ENCODE measurements around the gene BMF.

Gene BMF

DNA sequence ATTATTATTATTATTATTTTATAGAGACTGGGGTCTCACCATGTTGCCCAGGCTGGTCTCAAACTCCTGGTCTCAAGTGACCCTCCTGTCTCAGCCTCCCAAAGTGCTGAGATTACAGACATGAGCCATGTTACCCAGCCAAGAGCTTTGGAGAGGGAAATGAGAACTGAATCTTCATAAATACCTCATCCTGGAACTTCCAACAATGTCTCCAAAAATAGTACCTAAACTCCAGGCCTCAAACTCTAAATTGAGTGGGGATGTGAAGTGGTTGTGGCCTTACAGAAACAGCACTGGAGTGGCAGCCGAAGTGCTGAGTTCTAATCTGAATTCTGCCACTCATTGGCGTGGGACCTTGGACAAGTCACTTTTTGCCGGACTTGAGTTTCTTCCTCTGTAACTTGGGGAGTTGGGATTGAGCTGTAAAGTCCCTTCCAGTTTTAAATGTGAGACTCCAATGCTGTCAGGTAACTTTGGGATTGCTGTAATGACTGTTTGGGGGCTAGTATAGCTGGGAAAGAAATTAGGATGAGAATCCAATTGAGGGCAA, 59.7 kb downstream of the BMF start:
- DNase-seq (ENCODE audit: low read depth, low spot score), result no peak

DNA sequence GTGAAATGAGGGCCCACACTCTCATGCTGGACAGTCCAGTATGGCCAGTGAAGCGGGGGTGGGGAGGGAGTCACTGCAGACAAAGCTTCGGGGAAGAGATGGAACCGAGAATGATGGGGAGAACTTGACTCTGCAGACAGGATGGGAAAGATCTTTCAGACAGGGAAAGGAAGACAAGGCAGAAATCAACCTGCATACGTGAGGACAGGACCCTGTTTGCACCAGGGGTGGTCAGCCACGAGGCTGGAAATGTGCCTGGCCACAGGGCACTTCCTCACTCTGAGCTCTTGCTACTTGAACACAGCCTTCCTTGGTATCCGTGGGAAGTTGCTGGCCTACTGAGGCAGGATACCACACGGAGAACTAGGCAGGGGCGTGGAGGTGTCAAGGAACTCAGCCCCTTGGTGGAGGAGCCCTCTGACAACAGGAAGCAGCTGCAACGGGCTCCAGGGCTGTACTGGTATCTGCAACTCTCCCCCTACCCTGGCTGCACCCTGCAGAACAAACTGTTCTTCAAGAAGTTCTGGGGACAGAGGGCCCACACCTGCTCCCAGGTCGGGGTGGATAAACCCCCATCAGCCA, 60.4 kb downstream of the BMF start:
- no peak for DNase-seq (ENCODE audit: low read depth, low spot score)

DNA sequence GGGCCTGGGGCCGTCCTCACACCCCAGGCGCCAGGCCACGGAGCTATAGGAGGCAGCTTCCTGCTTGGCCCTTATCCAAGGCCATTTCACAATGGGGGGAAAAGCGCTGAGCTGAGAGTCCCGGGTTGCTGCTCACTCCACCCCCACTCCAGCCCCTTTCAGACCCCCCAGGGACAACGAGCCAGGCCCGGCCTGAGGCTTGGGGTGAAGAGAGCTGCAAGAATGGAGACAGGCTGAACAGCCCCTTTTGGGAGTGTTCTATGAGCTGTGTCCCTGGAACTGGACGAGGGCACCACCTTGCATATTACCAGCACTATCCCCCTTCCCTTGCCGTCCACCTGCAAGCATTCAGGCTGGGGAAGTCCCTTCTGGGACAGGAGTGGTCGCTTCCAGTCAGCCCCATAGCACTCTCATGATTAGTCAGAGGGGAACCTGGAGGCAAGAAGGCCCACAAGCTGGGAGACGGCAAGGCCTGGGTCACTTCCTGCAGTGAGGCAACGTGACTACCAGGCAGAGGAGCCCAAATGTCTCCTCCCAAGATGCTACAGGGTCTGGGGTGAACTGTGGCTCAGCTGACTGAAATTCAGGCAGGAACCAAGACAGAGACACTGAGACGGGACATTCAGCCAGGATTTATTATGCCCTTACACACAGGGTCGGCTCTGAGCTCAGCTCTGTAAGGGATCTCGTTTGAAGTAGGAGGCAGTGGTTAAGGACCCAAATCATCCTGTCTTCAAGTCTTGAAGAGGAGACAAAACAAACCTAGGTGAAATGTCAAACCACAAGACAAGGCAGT, 61.1 kb downstream of the BMF start:
- no peak for DNase-seq (ENCODE audit: low read depth, low spot score)

DNA sequence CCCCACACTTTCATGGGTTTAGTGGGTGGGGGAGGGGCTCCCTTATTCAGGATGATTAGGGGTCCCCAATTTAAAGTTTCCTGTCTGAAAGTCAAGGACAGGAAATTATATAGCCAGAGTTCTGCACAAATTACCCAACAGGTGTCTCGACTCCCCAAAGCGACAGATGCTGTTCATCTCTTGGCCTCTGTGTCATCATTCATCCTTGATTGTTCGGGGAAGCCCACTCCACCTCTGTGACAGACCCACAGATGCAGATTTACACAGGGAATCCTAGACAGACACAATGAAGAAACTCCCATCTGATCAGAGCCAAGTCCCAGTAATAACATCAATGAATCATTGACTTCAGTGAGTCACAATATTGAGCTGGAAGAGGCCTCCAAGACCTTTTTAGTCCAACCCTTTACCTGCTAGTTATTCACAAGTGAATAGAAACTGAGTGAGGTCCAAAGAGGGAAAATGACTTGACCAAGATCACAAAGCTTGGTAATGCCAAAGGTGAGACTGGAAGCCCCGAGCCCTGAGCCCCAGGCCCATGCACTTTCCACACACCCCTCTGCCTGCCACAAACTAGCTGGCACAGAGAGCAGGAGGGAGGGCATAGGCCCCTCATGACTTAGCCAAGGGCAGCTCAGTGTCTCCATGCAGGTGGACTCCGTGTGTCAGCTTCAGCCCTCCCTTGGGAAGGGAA, 61.8 kb downstream of the BMF start:
- DNase-seq (ENCODE audit: low read depth, low spot score), result no peak

DNA sequence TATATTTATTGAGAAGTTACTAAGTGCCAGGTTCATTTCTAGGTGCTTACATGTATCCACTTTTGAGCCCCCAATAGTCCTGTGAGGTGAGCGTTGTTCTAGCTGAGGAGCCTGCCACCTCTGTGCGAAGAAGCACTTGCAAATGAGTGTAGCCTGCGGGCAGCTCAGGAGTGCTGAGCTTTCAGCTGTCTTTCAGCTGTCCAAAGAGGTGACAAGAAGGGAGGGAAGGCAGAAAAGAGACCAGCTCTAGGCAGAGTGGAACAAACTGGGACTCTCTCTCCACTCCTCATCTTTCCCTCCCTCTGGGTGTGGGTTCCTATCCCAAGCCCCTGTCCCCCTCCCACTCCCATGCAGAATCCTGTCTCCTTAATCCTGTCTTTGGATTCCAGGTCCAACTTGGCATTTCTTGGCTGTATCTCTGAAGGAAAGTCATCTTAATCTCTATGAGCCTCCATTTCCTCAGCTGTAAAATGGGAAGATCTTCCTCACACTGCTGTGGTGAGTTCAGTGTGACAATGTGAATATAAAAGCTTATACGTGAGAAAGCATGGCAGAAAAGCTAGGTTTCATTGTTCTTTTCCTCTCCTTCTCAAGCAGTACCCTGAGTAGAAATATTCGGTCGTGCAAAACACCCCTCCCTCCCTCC, 63.0 kb downstream of the BMF start:
- no peak for DNase-seq (ENCODE audit: low read depth, low spot score)

DNA sequence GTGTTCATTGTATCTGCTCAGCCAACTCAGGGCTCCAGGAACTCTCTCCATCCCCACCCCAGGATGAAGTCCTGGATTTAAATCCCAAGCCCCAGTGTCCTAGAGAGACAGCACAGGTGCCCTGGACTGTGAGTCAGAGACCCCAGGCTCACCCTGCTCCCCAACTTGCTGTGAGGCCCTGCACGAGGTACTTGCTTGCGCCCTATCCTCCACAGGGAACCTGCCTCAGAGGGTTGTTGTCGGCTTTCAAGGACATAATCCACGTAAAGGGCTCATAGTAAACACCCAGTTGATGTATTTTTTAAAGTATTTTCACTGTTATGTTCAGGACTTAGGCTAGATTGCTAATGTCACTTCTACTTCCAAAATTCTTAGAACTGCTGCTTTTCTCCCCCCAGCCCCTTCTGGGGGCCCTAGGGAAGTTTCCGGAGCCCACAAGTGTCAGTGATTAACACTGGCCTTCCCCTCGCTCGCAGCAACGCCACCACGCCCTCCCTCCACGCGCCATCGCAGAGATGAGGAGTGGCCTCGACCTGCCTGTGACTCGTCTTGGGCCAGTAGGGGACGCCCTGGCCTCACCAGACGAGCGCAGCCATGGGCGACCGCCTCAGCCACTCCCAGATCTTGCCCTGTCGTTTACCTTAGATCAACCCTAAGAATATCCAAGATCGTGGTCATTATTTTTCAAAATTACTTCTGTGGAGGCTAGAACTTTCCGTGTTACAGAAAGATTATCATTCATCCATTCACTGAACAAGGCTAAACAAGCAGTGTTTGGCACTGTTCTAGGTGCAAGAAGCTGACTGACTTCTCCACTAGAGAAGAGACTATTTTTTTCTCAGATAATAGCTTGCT, 63.7 kb downstream of the BMF start:
- DNase-seq (ENCODE audit: low read depth, low spot score), result peak; percentile 73

DNA sequence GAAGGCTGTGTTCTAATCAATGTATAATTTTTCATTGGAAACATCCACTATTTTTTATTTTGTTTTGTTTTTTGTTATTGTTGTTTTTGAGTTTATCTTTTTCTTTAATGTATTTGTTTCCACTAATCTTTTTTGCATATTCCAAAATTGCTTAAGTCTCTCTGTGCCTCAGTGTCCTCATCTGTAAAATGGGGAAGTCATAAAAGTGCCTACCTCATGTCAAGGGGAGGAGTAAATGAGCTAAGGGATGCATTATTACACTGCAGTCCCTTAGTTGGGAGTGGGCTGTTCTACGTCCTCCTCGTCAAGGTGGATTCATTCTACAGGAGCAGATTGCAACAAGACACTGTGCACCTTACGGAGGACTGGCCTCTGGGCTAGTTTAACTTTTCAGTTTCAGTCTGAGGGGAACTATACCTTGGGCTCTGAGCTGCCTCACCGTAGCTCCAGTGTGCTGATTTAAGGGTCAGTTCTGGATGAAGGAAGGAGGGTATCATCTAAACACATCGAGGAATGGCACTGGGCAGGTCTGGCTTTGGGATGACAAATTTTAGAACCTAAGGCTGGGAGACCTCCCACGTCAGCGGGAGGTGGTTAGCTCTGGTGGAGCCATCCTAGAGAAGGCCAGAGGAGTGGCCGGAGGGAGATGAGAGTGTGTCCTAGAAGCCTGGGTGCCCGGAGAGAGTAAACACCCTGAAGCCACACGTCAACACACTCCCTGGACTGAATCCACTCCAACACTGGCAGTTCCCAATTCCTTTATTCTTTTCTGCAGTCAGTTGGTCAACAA, 64.6 kb downstream of the BMF start:
- DNase-seq (ENCODE audit: low read depth, low spot score), result no peak

DNA sequence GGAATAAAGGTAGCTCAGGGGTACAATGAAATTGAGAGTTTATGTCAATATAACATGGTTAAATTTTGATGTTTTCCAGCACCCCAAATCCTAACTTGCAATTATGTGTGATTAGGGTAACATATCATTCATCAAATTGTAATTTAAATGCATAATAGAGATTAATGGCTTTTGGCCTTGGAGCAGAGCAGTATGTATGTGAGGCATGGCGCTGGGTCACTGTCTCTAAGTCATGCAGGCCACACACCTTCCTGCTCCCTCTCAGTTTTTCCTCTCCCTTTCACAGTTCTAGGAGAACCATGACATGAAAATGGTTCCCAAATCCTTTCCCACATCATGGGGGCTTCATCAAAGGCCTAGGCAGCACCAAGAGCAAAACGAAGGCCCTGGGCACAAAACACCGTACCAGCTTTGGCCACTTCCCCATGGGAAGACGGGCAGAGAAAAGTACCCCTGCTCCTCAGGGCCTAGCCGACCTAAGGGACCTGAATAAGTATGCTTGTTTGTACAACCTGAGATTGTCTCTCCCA, 65.8 kb downstream of the BMF start:
- DNase-seq (ENCODE audit: low read depth, low spot score), result no peak

DNA sequence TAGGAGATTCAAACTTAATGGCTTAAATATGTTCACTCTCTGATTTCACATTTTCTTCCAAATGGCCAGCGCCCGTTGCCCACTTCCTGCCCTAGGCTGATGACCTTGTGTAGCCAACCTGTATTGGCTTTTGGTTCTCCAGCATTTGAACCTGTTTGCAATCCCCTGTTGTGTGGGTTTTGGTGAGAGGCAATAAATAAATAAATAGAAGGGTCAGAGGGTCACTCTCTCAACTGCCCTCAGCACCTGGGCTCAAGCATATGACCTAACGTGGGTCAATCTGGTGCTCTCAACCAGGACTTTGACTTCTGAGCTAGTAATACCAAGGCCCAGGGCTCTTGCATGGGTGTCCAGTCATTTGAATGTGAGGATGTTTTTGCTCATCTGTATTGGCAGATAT, 67.9 kb downstream of the BMF start:
- DNase-seq (ENCODE audit: low read depth, low spot score), result no peak

DNA sequence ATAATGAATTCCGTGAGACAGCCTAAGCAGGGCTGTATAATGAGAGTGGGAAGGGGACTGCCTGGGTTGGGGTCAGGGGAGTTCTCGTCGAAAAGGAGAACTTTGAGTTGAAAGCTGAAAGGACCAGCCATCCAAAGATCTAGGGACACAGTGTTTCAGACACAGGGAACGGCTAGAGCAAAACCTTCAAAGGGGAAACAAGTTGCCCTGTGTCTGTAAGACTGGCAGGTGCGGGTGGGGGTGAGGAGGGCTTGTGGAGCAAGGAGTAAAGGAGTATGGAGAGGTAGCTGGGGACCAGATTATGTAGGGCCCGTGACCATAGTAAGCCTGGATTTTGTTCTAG, 68.4 kb downstream of the BMF start:
- DNase-seq (ENCODE audit: low read depth, low spot score), result no peak

DNA sequence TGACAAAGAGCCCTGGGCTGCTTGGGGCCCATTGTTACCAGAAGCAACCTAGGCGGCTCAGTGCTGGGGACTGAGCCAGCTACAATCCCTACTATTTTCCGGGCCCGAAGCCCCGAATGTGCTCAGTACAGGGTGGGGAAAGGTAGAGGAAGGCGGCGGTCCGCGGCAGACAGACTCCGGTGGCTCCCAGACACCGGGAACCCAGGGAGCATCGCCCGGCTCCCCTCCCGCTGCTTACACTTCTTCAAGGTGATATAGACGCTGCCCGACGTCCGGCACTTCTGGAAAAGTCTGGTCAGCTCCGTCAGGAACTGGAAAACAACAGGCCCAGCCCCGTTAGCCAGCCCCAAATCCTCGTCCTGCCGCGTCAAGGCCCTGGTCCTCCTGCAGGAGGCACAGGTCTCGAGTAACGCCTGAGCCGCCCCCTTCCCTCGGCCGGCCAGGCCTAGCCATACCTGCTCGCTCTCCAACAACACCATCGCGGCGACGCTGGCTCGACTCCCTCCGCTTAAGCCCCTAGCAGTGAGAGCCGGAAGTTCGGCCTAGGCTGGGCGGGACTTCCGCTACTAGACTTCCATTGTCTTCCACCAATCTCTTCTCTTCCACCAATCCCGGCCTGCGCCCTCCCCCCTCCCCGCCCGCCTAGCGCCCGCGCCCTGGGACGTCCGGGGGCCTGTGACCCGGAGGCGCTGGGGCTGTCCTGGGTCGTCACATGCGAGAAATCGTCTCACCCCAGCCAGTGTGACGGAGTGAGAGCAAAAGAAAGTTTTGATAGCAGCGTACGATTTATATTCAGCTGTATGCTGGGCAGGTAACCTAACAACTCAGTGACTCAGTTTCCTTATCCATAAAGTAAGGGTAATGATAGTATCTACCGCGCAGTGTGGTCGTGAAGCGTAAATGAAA, 69.8 kb downstream of the BMF start, which contains the start of gene SRP14:
SRP14 (minus strand) TSS at position 544 of the 906 bp plus-strand sequence; CDS start at position 479, 65 bp downstream.
- peak; percentile 84 for DNase-seq (ENCODE audit: low read depth, low spot score)

DNA sequence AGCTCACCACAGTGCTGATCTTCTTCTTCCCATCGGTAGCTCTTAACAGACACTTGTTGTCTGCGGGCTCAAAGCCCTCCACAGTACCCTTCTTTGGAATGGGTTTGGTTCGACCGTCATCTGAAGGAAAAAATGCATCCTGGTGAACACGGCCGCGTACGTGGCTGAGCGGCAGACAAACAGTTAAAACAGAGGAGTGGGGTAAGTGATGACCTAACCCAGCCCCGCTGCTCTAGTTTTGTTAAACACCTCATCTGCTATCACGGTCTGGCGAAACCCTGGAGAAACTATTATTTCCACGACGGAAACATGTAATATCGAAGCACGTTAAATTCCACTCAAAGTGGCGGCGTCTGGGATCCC, 70.4 kb downstream of the BMF start:
- DNase-seq (ENCODE audit: low read depth, low spot score), result no peak

All from activated CD4-positive, CD25-positive, alpha-beta regulatory T cell treated with anti-CD3 and anti-CD28 coated beads, Interleukin-2, amount 50 U/mL, for 16 hours (primary cell).